GM21526 (cell line): ENCODE measurements around the gene ING3.

Experiments
- ATAC-seq: cut with Tn5 transposase; IDR thresholded peaks from one replicate; pipeline ENCODE4 v1.9.1; 2021; ENCODE audit warnings: moderate library complexity; ENCODE audit not compliant: unreplicated experiment, low FRiP score

ING3 gene

GRCh38 chr7:121020989-121021969 lies 70.7 kb downstream of the ING3 start:
- no peak for ATAC-seq

- no peak for ATAC-seq
Observed at GRCh38 chr7:121023194-121023593, 72.6 kb downstream of the ING3 start.

GRCh38 chr7:121023683-121024511 lies 73.3 kb downstream of the ING3 start:
- ATAC-seq, result no peak

DNA sequence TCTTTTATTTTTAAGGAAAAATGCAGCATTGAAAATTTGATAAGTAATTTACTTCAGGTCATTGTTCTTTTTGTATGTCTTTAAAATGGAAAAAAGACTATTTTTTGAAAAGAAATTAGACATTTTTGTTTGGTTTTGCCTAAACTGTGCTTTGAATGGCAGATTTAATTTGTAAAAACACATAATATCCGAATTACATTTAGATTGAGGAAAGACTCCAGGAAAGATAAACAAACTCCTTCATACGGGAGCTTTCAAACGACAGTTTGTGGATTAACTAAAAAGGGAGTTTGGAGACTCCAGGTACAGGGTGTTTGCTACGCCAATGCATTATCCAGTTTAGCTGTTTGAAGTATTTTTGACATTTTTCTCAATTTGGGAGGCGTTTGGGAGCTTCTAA lies 74.0 kb downstream of the ING3 start:
- no peak for ATAC-seq

- ATAC-seq, result no peak
Observed at GRCh38 chr7:121026159-121026558, 75.6 kb downstream of the ING3 start.

DNA sequence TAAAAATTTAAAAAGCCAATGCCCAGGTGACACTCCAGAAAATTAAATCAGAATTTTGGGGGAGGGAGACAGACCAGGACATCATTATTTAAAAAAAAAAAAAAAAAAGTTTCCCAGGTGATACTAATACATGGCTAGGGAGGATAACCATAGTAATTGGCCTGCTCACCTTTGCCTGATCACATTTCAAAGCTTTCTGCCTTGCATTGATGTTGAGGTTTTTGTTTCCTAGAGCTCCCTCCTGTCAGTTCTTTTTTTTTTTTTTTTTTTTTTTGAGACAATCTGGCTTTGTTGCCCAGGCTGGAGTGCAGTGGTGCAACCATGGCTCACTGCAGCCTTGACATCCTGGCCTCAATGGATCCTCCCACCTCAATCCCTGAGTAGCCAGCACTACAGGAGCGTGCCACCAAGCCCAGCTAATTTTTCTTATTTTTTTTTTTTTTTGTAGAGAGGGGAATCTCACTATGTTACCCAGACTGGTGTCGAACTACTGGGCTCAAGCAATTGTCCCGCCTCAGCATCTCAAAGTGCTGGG lies 76.1 kb downstream of the ING3 start:
- ATAC-seq, result no peak
